ENCODE results near the gene HRG.

DNA sequence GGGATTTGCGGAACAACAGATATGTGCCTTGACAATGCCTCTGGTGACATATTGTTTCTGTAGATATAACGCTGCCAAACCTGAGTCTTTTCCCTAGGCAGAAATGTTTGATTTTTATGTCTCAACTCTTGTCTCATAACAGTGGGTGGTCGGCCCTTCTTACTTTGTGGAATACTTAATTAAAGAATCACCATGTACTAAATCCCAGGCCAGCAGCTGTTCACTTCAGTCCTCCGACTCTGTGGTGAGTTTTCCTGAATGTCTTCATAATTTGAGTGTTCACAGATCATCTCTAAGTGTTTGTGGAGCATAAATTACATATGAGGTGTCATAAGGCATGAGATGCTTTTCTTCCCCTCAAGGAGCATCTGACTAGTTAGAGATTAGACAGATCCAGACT, 19.7 kb upstream of the HRG start:
- TF ChIP-seq CTCF (IDR thresholded peaks at IDR 0.05) (no peak), POLR2AphosphoS5 (IDR thresholded peaks at IDR 0.05) (no peak)
